Vagina (tissue), 2 donors: ENCODE results near the gene RSRC2.

Source experiments
- CTCF ChIP-seq, 3 experiments: fragments of 450-650 bp in 2 of 3; fragments of 200-600 bp in 1 of 3; sonication (generic) in 1 of 3; IDR thresholded peaks; one replicate each; pipeline ENCODE4 v1.5.1; 2017 to 2019; ENCODE audit warnings: antibody characterized with exemption in 3 of 3, mild to moderate bottlenecking in 2 of 3, moderate library complexity in 2 of 3
- POLR2A ChIP-seq, 2 donors: fragments of 450-650 bp; IDR thresholded peaks; one replicate each; pipeline ENCODE4 v1.6.1; 2017; ENCODE audit warnings: antibody characterized with exemption in 2 of 2, mild to moderate bottlenecking in 2 of 2, moderate library complexity in 2 of 2
- POLR2AphosphoS5 ChIP-seq, 2 donors: sonication (generic); formaldehyde crosslinking; IDR thresholded peaks; one replicate each; pipeline ENCODE4 v1.9.0; 2017; ENCODE audit warnings: antibody characterized with exemption in 2 of 2, mild to moderate bottlenecking in 2 of 2, low read depth in 1 of 2; ENCODE audit not compliant: insufficient read depth in 1 of 2

GRCh38 chr12:122527478-122527944 is 775 bp upstream of the RSRC2 start:
- no peak for TF ChIP-seq CTCF (IDR thresholded peaks at IDR 0.05)
- no peak for TF ChIP-seq POLR2A (IDR thresholded peaks at IDR 0.05)
- TF ChIP-seq POLR2AphosphoS5 (IDR thresholded peaks at IDR 0.05; ENCODE audit: insufficient read depth in 1 of 2, low read depth in 1 of 2) = no peak
